ENCODE data around the gene PRR18.

DNA sequence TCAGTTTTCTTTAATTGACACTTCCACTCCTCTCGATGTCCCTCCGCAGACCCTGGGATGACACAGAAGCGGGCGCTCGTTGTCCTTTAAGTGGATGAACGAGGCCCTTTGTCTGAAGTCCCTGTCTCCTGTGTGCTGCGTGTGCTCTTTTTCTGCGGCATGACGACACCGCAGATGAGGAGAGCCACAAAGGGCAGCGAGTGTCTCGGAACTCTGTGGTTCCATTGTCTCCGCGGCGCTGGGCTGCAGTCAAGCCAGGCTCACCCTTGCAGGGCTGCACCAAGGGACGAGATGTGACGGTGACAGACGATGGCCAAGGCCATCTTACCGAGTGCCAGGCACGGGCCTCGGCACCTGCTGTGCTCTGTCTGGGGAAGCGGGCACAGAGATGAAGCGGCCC lies 10.6 kb downstream of the PRR18 start:
- TF ChIP-seq, protein P1, sequence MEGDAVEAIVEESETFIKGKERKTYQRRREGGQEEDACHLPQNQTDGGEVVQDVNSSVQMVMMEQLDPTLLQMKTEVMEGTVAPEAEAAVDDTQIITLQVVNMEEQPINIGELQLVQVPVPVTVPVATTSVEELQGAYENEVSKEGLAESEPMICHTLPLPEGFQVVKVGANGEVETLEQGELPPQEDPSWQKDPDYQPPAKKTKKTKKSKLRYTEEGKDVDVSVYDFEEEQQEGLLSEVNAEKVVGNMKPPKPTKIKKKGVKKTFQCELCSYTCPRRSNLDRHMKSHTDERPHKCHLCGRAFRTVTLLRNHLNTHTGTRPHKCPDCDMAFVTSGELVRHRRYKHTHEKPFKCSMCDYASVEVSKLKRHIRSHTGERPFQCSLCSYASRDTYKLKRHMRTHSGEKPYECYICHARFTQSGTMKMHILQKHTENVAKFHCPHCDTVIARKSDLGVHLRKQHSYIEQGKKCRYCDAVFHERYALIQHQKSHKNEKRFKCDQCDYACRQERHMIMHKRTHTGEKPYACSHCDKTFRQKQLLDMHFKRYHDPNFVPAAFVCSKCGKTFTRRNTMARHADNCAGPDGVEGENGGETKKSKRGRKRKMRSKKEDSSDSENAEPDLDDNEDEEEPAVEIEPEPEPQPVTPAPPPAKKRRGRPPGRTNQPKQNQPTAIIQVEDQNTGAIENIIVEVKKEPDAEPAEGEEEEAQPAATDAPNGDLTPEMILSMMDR (conservative IDR thresholded peaks at IDR 0.05), result no peak
- no peak for TF ChIP-seq EZH2 (IDR thresholded peaks at IDR 0.05; ENCODE audit: low read depth)

Measured in PC-9 (cell line).